SK-N-SH (cell line): ENCODE measurements around the gene SERPINI1. TPM values are rescaled to one million over a fixed set of nuclear protein-coding genes. Genes with fewer than 3 reads are reported as not detected.

ENCODE experiments used
- CTCF ChIA-PET: fragments of 300-600, 350-600 bp; formaldehyde crosslinking; extraction: SDS; loops from one replicate; lab custom pipeline; 2021; lab: Yijun Ruan, JAX
- POLR2A ChIA-PET: fragments of 350-600 bp; sonication (Branson Sonifier 250); formaldehyde crosslinking; extraction: SDS; loops from one replicate; lab custom pipeline; 2020; ENCODE audit warnings: antibody characterized with exemption, inconsistent platforms; lab: Yijun Ruan, JAX
- DNase-seq: peaks from one replicate; pipeline ENCODE4 v3.0.0; 2012
- H2AFZ ChIP-seq: fragments of 200-600 bp; sonication (generic); 2 replicates; pipeline ENCODE4 v1.8.1; 2016; ENCODE audit warnings: antibody characterized with exemption, mild to moderate bottlenecking, low read depth
- H3F3A ChIP-seq: fragments of 200-600 bp; sonication (generic); replicated peaks from 2 replicates; pipeline ENCODE3; 2016; ENCODE audit warnings: antibody characterized with exemption, mild to moderate bottlenecking; ENCODE audit not compliant: insufficient read depth
- H3K27ac ChIP-seq, 2 experiments: fragments of 200-500 bp in 1 of 2; fragments of 200-600 bp in 1 of 2; sonication (Bioruptor generic) in 1 of 2; sonication (generic), shearing (Covaris generic) in 1 of 2; 2 replicates each; pipeline versions ENCODE4 v1.5.1 to v1.6.1; 2014 to 2016; ENCODE audit warnings: low read depth in 2 of 2, inconsistent platforms in 1 of 2, low read length in 1 of 2, mild to moderate bottlenecking in 1 of 2, mixed read lengths in 1 of 2
- H3K27me3 ChIP-seq: fragments of 200-600 bp; sonication (generic), shearing (Covaris generic); 2 replicates; pipeline ENCODE4 v1.6.1; 2016; ENCODE audit warnings: mixed run types; ENCODE audit not compliant: insufficient read depth
- H3K36me3 ChIP-seq, 2 experiments: fragments of 200-500 bp in 1 of 2; fragments of 200-600 bp in 1 of 2; sonication (Bioruptor generic) in 1 of 2; sonication (generic) in 1 of 2; replicated peaks in 1 of 2; 2 replicates each; pipeline versions ENCODE3 to v1.5.1; 2014 to 2016; ENCODE audit warnings: low read length in 1 of 2, mild to moderate bottlenecking in 1 of 2; ENCODE audit not compliant: insufficient read depth in 2 of 2, control insufficient read depth in 1 of 2
- H3K4me1 ChIP-seq, 2 experiments: fragments of 200-500 bp in 1 of 2; fragments of 200-600 bp in 1 of 2; sonication (Bioruptor generic) in 1 of 2; sonication (generic), shearing (Covaris generic) in 1 of 2; 2 replicates each; pipeline versions ENCODE4 v1.5.1 to v1.6.1; 2014 to 2016; ENCODE audit warnings: low read depth in 1 of 2, low read length in 1 of 2, mixed run types in 1 of 2; ENCODE audit not compliant: insufficient read depth in 2 of 2, control insufficient read depth in 1 of 2
- H3K4me2 ChIP-seq: fragments of 200-600 bp; sonication (generic), shearing (Covaris generic); 2 replicates; pipeline ENCODE4 v1.6.1; 2017; ENCODE audit warnings: mixed run types
- H3K4me3 ChIP-seq, 2 experiments: fragments of 200-500 bp in 1 of 2; fragments of 200-600 bp in 1 of 2; sonication (Bioruptor generic) in 1 of 2; sonication (generic), shearing (Covaris generic) in 1 of 2; 2 replicates each; pipeline versions ENCODE4 v1.5.1 to v1.8.1; 2014 to 2016; ENCODE audit warnings: low read depth in 2 of 2, inconsistent platforms in 1 of 2, low read length in 1 of 2, mild to moderate bottlenecking in 1 of 2, mixed read lengths in 1 of 2, moderate library complexity in 1 of 2
- H3K79me2 ChIP-seq: fragments of 200-600 bp; sonication (generic); 2 replicates; pipeline ENCODE4 v1.8.1; 2017; ENCODE audit warnings: mild to moderate bottlenecking; ENCODE audit not compliant: insufficient read depth
- H3K9ac ChIP-seq: fragments of 200-600 bp; sonication (generic); 2 replicates; pipeline ENCODE4 v1.6.1; 2017; ENCODE audit warnings: mixed run types
- H3K9me2 ChIP-seq: fragments of 200-600 bp; sonication (generic); 2 replicates; pipeline ENCODE4 v1.6.1; 2017; ENCODE audit warnings: mixed run types
- H3K9me3 ChIP-seq: fragments of 200-600 bp; sonication (generic); 2 replicates; pipeline ENCODE4 v1.6.1; 2017; ENCODE audit warnings: mixed run types, mild to moderate bottlenecking, moderate library complexity
- H4K20me1 ChIP-seq: fragments of 200-600 bp; sonication (generic); 2 replicates; pipeline ENCODE4 v1.6.1; 2017; ENCODE audit warnings: mild to moderate bottlenecking, mixed run types; ENCODE audit not compliant: insufficient read depth
- CHD2 ChIP-seq: fragments of 150-350 bp; IDR thresholded peaks from 2 replicates; pipeline ENCODE4 v1.6.1; 2018; ENCODE audit warnings: low read length; ENCODE audit not compliant: partially characterized antibody
- CTCF ChIP-seq: fragments of 200-600 bp; sonication (generic); IDR thresholded peaks from 2 replicates; pipeline ENCODE4 v1.6.1; 2017; ENCODE audit warnings: antibody characterized with exemption, mild to moderate bottlenecking, moderate library complexity
- ELF1 ChIP-seq: IDR thresholded peaks from 2 replicates; pipeline ENCODE4 v1.4.0; 2012
- EP300 ChIP-seq, 2 experiments: IDR thresholded peaks; 2 replicates each; pipeline versions ENCODE4 v1.4.0 to v1.6.1; 2012; ENCODE audit warnings: borderline replicate concordance in 1 of 2, low read depth in 1 of 2, low read length in 1 of 2
- FOXM1 ChIP-seq: IDR thresholded peaks from 2 replicates; pipeline ENCODE4 v1.4.0; 2012; ENCODE audit warnings: low read depth, mild to moderate bottlenecking
- GABPA ChIP-seq: IDR thresholded peaks from 2 replicates; pipeline ENCODE4 v1.4.0; 2012; ENCODE audit warnings: low read depth, mild to moderate bottlenecking
- JUND ChIP-seq: IDR thresholded peaks from 2 replicates; pipeline ENCODE4 v1.4.0; 2012
- MXI1 ChIP-seq: IDR thresholded peaks from 2 replicates; pipeline ENCODE4 v1.6.1; 2012; ENCODE audit warnings: mild to moderate bottlenecking, low read depth, low read length, improper control_type of control experiment
- NFIC ChIP-seq: IDR thresholded peaks from 2 replicates; pipeline ENCODE4 v1.4.0; 2012; ENCODE audit warnings: borderline replicate concordance
- POLR2AphosphoS5 ChIP-seq: IDR thresholded peaks from 2 replicates; pipeline ENCODE4 v1.6.1; 2012; ENCODE audit warnings: low read depth, low read length
- RAD21 ChIP-seq: IDR thresholded peaks from 2 replicates; pipeline ENCODE4 v1.6.1; 2012; ENCODE audit warnings: mild to moderate bottlenecking, low read length
- REST ChIP-seq: IDR thresholded peaks from 2 replicates; pipeline ENCODE4 v1.6.1; 2012; ENCODE audit warnings: mild to moderate bottlenecking, low read depth, low read length, moderate library complexity
- RXRA ChIP-seq: IDR thresholded peaks from 2 replicates; pipeline ENCODE4 v1.4.0; 2012; ENCODE audit warnings: low read depth, mild to moderate bottlenecking, borderline replicate concordance
- SIN3A ChIP-seq: IDR thresholded peaks from 2 replicates; pipeline ENCODE4 v1.6.1; 2012; ENCODE audit warnings: low read depth, mild to moderate bottlenecking, low read length, moderate library complexity, borderline replicate concordance
- SMC3 ChIP-seq: IDR thresholded peaks from 2 replicates; pipeline ENCODE4 v1.6.1; 2012; ENCODE audit warnings: low read depth, low read length, improper control_type of control experiment
- TAF1 ChIP-seq: IDR thresholded peaks from 2 replicates; pipeline ENCODE4 v1.6.1; 2012; ENCODE audit warnings: low read depth, mild to moderate bottlenecking, low read length, moderate library complexity, borderline replicate concordance
- USF1 ChIP-seq: IDR thresholded peaks from 2 replicates; pipeline ENCODE4 v1.4.0; 2012; ENCODE audit warnings: low read depth, borderline replicate concordance
- USF2 ChIP-seq: fragments of 150-350 bp; IDR thresholded peaks from 2 replicates; pipeline ENCODE4 v1.6.1; 2017; ENCODE audit warnings: antibody characterized with exemption, low read length, low read depth, borderline replicate concordance
- ZBTB33 ChIP-seq: IDR thresholded peaks from 2 replicates; pipeline ENCODE4 v1.4.0; 2012; ENCODE audit warnings: low read depth, borderline replicate concordance
- WGBS: methylation state at CpG from one replicate; pipeline ENCODE4 v1.1.6; 2017; ENCODE audit warnings: low lambda C conversion rate; 5-methylcytosine and 5-hydroxymethylcytosine counted together
- polyA plus RNA-seq, 3 experiments: library from polyadenylated mRNA; depleted of rRNA; stranded (reverse); fragments of >200 nt; gene quantifications; 2 replicates each; pipeline ENCODE4 v1.2.3, GENCODE V29; 2012

SERPINI1 gene
- polyA plus RNA-seq, 1 of the 3 experiments (the other 2 are of a cell fraction), result 1.9 TPM

- H3K9me2 ChIP-seq, result no peaks in the 10 kb centered on the region
- no peak overlapping the region for H2AFZ ChIP-seq
- no peak overlapping the region for H3K9ac ChIP-seq
- H3K9me3 ChIP-seq, result no peaks in the 10 kb centered on the region
- DNase-seq, result no peak
- no peak overlapping the region for H3K4me2 ChIP-seq
- no peaks in the 10 kb centered on the region for H4K20me1 ChIP-seq
- no peaks in the 10 kb centered on the region for H3K27me3 ChIP-seq
- TF ChIP-seq EP300 (IDR thresholded peaks at IDR 0.05; ENCODE audit: borderline replicate concordance in 1 of 2, low read depth in 1 of 2, low read length in 1 of 2) (0 out of 4 replicates have a peak, but pooled peaks of 1 of the 2 experiments have one; percentile 7), USF1 (no peak), CTCF (no peak), JUND (no peak), FOXM1 (no peak), NFIC (no peak), MXI1 (peak; percentile 43; the same call in 1 of the 2 replicates), GABPA (no peak), USF2 (no peak), REST (no peak), POLR2AphosphoS5 (no peak), RXRA (no peak), ZBTB33 (no peak), SIN3A (no peak), CHD2 (peak; percentile 10), TAF1 (no peak), SMC3 (no peak), RAD21 (no peak), ELF1 (no peak)
- WGBS, result 38% methylated on average over 1 of the region's 1 CpG
- H3K79me2 ChIP-seq, result no peaks in the 10 kb centered on the region
- H3K4me1 ChIP-seq, result peaks cover 0 to 22% of the 10 kb centered on the region in 2 experiments; a peak in 2 of 4 replicates
- POLR2A ChIA-PET, result no interaction called here
- CTCF ChIA-PET, result no interaction called here
- no peak overlapping the region for H3K4me3 ChIP-seq
- H3K27ac ChIP-seq, result no peak overlapping the region; a peak in 1 of 4 replicates
- no peaks in the 10 kb centered on the region for H3K36me3 ChIP-seq
- H3F3A ChIP-seq, result no peaks in the 10 kb centered on the region
Measured at GRCh38 chr3:167783781-167784180, 48.3 kb downstream of the SERPINI1 start.
